ENCODE measurements around the gene WDR86. TPM values are rescaled to one million over a fixed set of nuclear protein-coding genes. Genes with fewer than 3 reads are reported as not detected.

The WDR86 gene
- total RNA-seq, 1 experiment from 2014 or later: 8.1 TPM

DNA sequence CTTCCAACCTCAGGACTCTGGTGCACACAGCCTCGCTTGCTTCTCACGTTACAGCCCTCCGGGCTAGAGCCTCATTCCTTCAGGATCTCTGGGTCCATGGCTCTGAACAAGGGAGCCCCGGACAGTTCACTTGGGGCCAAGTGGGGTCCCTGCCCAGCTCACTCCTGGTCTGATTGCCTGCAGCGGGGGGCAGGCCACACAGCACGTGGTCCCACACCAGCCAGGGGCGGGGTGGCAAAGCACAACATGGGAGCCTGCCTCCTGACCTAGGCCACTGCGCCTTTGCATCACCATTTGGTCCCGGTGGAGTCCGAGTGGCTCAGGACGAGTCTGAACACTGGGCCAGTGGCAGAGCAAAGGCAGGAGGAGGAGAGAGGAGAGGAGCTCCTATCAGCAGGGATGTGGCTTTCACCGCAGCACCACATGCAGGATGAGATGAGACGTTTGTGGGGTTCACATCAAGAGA is 43.5 kb upstream of the WDR86 start:
- Histone ChIP-seq H3K79me1 (ENCODE audit: insufficient read depth, low read depth, low read length, poor library complexity, severe bottlenecking) (no peaks in the 10 kb centered on the region), H2BK12ac (ENCODE audit: insufficient read length, low read depth, low read length) (no peak overlapping the region), H2BK5ac (ENCODE audit: insufficient read length, low read length) (no peak overlapping the region), H3T11ph (ENCODE audit: low read length) (no peak overlapping the region), H3K23me2 (ENCODE audit: insufficient read length, low read depth, low read length, poor library complexity, severe bottlenecking) (peaks cover 3% of the 10 kb centered on the region), H3K4me2 (ENCODE audit: insufficient read depth, insufficient read length, low read length) (no peak overlapping the region), H3K56ac (ENCODE audit: insufficient read length, low read depth, low read length) (no peak overlapping the region), H3K9me3 (ENCODE audit: control insufficient read depth, low read depth, low read length) (no peaks in the 10 kb centered on the region), H3K23ac (ENCODE audit: insufficient read length, low read depth, low read length) (no peak overlapping the region), H4K20me1 (ENCODE audit: control insufficient read depth, insufficient read depth, insufficient read length) (no peaks in the 10 kb centered on the region), H3K79me2 (ENCODE audit: insufficient read depth, low read length) (no peaks in the 10 kb centered on the region), H3K4me1 (ENCODE audit: insufficient read depth, low read length) (peaks cover 8% of the 10 kb centered on the region; the same call in 1 of the 2 replicates), H3K4ac (ENCODE audit: low read depth, low read length) (no peak overlapping the region), H2BK120ac (ENCODE audit: low read depth, low read length, poor library complexity, severe bottlenecking) (no peak overlapping the region), H4K91ac (ENCODE audit: insufficient read length, low read depth, low read length) (no peak overlapping the region), H3K27me3 (ENCODE audit: insufficient read depth, low read length) (no peaks in the 10 kb centered on the region), H3K18ac (ENCODE audit: insufficient read length, low read depth, low read length) (peak overlapping the region; percentile 24), H4K5ac (ENCODE audit: insufficient read length, low read depth, low read length) (no peak overlapping the region), H4K8ac (replicated peaks; ENCODE audit: insufficient read length, low read depth, low read length) (no peak overlapping the region), H3K14ac (ENCODE audit: insufficient read depth, low read length) (peak overlapping the region; percentile 61; the same call in 1 of the 2 replicates), H3K9ac (ENCODE audit: extremely low read depth, insufficient read length, low read length) (no peak overlapping the region), H2BK15ac (ENCODE audit: low read depth, low read length) (no peak overlapping the region), H2BK20ac (ENCODE audit: low read depth, low read length, poor library complexity, severe bottlenecking) (no peak overlapping the region), H2AK5ac (ENCODE audit: insufficient read length, low read length) (no peak overlapping the region), H3K27ac (ENCODE audit: insufficient read length, low read depth, low read length) (no peak overlapping the region), H2AFZ (ENCODE audit: low read length) (no peak overlapping the region)
- peak; percentile 39 for DNase-seq
- peaks cover 11 to 12% of the 10 kb centered on the region in 2 experiments for H3K9me3 Mint-ChIP-seq
- peaks cover 52 to 54% of the 10 kb centered on the region in 2 experiments for H3K4me1 Mint-ChIP-seq
- peak overlapping the region in 1 of 3 experiments; percentile 75; a peak in 2 of 7 replicates for H3K27ac Mint-ChIP-seq
- peaks cover 6 to 12% (median 8%) of the 10 kb centered on the region in 3 experiments for H3K36me3 Mint-ChIP-seq (ENCODE audit: insufficient read depth in 1 of 3, low read depth in 3 of 3)
- TF ChIP-seq, protein P1, sequence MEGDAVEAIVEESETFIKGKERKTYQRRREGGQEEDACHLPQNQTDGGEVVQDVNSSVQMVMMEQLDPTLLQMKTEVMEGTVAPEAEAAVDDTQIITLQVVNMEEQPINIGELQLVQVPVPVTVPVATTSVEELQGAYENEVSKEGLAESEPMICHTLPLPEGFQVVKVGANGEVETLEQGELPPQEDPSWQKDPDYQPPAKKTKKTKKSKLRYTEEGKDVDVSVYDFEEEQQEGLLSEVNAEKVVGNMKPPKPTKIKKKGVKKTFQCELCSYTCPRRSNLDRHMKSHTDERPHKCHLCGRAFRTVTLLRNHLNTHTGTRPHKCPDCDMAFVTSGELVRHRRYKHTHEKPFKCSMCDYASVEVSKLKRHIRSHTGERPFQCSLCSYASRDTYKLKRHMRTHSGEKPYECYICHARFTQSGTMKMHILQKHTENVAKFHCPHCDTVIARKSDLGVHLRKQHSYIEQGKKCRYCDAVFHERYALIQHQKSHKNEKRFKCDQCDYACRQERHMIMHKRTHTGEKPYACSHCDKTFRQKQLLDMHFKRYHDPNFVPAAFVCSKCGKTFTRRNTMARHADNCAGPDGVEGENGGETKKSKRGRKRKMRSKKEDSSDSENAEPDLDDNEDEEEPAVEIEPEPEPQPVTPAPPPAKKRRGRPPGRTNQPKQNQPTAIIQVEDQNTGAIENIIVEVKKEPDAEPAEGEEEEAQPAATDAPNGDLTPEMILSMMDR (conservative IDR thresholded peaks at IDR 0.05): no peak
- no peak overlapping the region for H3K4me3 Mint-ChIP-seq
- H3K27me3 Mint-ChIP-seq (ENCODE audit: low read depth): peaks cover 11% of the 10 kb centered on the region; the same call in 1 of the 2 replicates
- WGBS (ENCODE audit: extremely low coverage, insufficient read length, low lambda C conversion rate): no CpG with 5 or more reads among the region's 13 CpGs
